ENCODE data around the gene SGTB.

DNA sequence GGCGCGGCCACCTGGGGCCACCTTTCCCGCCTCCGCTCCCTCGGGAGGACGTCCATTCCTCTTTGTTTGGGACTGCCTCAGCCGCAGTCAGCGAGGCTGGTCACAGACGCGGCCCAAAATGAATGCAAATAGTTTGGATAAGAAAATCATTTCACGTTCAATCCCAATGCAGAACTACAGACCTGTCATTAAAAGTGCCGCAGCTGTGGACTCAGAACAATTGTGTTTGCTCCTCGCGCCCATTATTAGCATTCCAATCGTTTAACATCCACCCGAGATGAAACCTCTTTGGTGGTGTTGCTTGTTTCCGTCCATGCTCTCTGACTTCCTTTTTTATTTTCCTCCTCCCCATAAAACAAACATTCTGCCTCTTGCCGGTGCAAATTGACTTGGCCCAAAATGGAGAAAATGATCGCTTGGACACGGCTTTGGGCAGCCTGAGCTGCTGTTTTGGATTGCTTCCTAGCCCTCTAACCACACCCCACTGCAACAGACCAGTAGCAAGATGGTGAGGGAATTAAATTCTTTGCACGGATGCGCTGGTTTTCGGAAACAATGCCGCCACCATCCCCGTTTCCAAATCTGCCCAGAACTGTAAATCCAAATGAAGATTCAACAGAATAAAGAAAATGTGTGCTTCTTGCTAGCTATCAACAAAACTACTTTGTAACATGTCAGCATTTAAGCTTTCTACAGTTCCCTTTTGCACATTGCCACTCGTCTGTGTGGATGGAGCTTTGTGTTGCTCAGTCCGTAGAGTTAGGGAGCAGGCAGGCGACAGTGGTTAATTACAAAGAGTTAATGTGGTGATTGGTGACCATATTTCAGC is 880 bp upstream of the SGTB start:
- TF ChIP-seq EZH2 (IDR thresholded peaks at IDR 0.05) (no peak), POLR2AphosphoS5 (IDR thresholded peaks at IDR 0.05; ENCODE audit: borderline replicate concordance, low read depth, low read length) (peak; percentile 22; the same call in 1 of the 2 replicates), FOXP2 (optimal IDR thresholded peaks at IDR 0.05; ENCODE audit: control extremely low read depth, extremely low read length, insufficient read depth) (no peak)
